Keratinocyte (primary cell): ENCODE results near the gene AMMECR1L.

Experiments used
- CTCF ChIP-seq, 3 experiments: IDR thresholded peaks in 1 of 3; conservative IDR thresholded peaks in 1 of 3; optimal IDR thresholded peaks in 1 of 3; 2 replicates in 2 of 3; 3 replicates in 1 of 3; pipeline versions ENCODE3 to v1.5.1; 2011; ENCODE audit warnings: low read length in 3 of 3, mild to moderate bottlenecking in 3 of 3, moderate library complexity in 2 of 3, control low read depth in 1 of 3, inconsistent platforms in 1 of 3; ENCODE audit not compliant: insufficient read depth in 2 of 3; ENCODE audit errors: extremely low read depth in 1 of 3
- EZH2 ChIP-seq: IDR thresholded peaks from one replicate; pipeline ENCODE4 v1.6.1; 2012; ENCODE audit warnings: inconsistent platforms, mild to moderate bottlenecking, low read length, moderate library complexity

- no peak for TF ChIP-seq CTCF (optimal IDR thresholded peaks at IDR 0.05 in 1 of 3, IDR thresholded peaks at IDR 0.05 in 1 of 3, conservative IDR thresholded peaks at IDR 0.05 in 1 of 3; ENCODE audit: extremely low read depth in 1 of 3, insufficient read depth in 2 of 3, low read length in 3 of 3)
- TF ChIP-seq EZH2, result no peak
These were observed 24.7 kb upstream of the AMMECR1L start for GRCh38 chr2:127910415-127910814.
